Femur (tissue), 1 donor: Measurements from ENCODE around the gene C19orf81.

Source experiments
- DNase-seq: peaks from one replicate; pipeline ENCODE4 v3.0.0-alpha.2; 2017

C19orf81 gene

GRCh38 chr19:50629801-50630200 is 19.4 kb upstream of the C19orf81 start:
- no peak for DNase-seq

GRCh38 chr19:50632151-50632835 is 17.0 kb upstream of the C19orf81 start:
- DNase-seq = no peak

GRCh38 chr19:50633359-50633758 is 15.9 kb upstream of the C19orf81 start:
- no peak for DNase-seq

GRCh38 chr19:50633973-50634372 is 15.3 kb upstream of the C19orf81 start:
- DNase-seq = no peak

- DNase-seq = no peak
These were observed 12.7 kb upstream of the C19orf81 start for GRCh38 chr19:50636317-50637085.

- no peak for DNase-seq
These were observed 10.6 kb upstream of the C19orf81 start for GRCh38 chr19:50638600-50638999.

GRCh38 chr19:50639121-50640112 is 9.8 kb upstream of the C19orf81 start, which contains the start of gene SYT3:
TSS of gene SYT3 (minus strand) at chr19:50639881. CDS start at chr19:50637411, 2,470 bp downstream.
- peak; percentile 42 for DNase-seq

- no peak for DNase-seq
These were observed 8.9 kb upstream of the C19orf81 start for GRCh38 chr19:50640368-50640767.

GRCh38 chr19:50644315-50644915 is 4.8 kb upstream of the C19orf81 start:
- DNase-seq = no peak

- no peak for DNase-seq
These were observed 4.1 kb upstream of the C19orf81 start for GRCh38 chr19:50645107-50645506.

- no peak for DNase-seq
These were observed 3.0 kb upstream of the C19orf81 start for GRCh38 chr19:50646074-50646807.

- no peak for DNase-seq
These were observed 1.2 kb upstream of the C19orf81 start for GRCh38 chr19:50647879-50648615.

GRCh38 chr19:50648659-50649058 is 586 bp upstream of the C19orf81 start:
- no peak for DNase-seq

- DNase-seq = no peak
These were observed 1.9 kb downstream of the C19orf81 start for GRCh38 chr19:50651174-50651573.

- DNase-seq = no peak
These were observed 3.5 kb downstream of the C19orf81 start for GRCh38 chr19:50652722-50653121.

- no peak for DNase-seq
These were observed 5.6 kb downstream of the C19orf81 start for GRCh38 chr19:50654882-50655281.

- DNase-seq = no peak
These were observed 8.0 kb downstream of the C19orf81 start for GRCh38 chr19:50657222-50657669.

GRCh38 chr19:50657712-50658440 is 8.6 kb downstream of the C19orf81 start:
- peak; percentile 92 for DNase-seq

- DNase-seq = peak; percentile 81
These were observed 9.4 kb downstream of the C19orf81 start for GRCh38 chr19:50658441-50659317.
